ENCODE data around the gene CIB1. TPM values are rescaled to one million over a fixed set of nuclear protein-coding genes. Genes with fewer than 3 reads are reported as not detected.

CIB1 gene
- total RNA-seq, 1 donor from 2014 or later = 125 TPM

GRCh38 chr15:90219421-90220141, 14.2 kb downstream of the CIB1 start:
- intact Hi-C loops (cut with micrococcal nuclease) = loop anchor here (1.0 kb wide), 1 partner anchor 76 kb away; no protein-coding TSS in a partner anchor

GRCh38 chr15:90217671-90218394, 15.9 kb downstream of the CIB1 start:
- intact Hi-C loops (cut with micrococcal nuclease) = no loop called here

GRCh38 chr15:90214553-90215196, 19.1 kb downstream of the CIB1 start:
- intact Hi-C loops (cut with micrococcal nuclease) = no loop called here

GRCh38 chr15:90213818-90214204, 19.9 kb downstream of the CIB1 start:
- intact Hi-C loops (cut with micrococcal nuclease) = no loop called here

GRCh38 chr15:90213122-90213817, 20.5 kb downstream of the CIB1 start:
- intact Hi-C loops (cut with micrococcal nuclease) = no loop called here

GRCh38 chr15:90212221-90213098, 21.3 kb downstream of the CIB1 start:
- intact Hi-C loops (cut with micrococcal nuclease) = no loop called here

- intact Hi-C loops (cut with micrococcal nuclease) = no loop called here
These were observed 22.1 kb downstream of the CIB1 start for GRCh38 chr15:90211440-90212143.

- intact Hi-C loops (cut with micrococcal nuclease) = no loop called here
These were observed 22.7 kb downstream of the CIB1 start for GRCh38 chr15:90211009-90211408.

- intact Hi-C loops (cut with micrococcal nuclease) = no loop called here
These were observed 23.1 kb downstream of the CIB1 start for GRCh38 chr15:90210593-90210992.

- intact Hi-C loops (cut with micrococcal nuclease) = no loop called here
These were observed 24.1 kb downstream of the CIB1 start for GRCh38 chr15:90209591-90209990.

- intact Hi-C loops (cut with micrococcal nuclease) = no loop called here
These were observed 25.4 kb downstream of the CIB1 start for GRCh38 chr15:90208356-90208755.

- intact Hi-C loops (cut with micrococcal nuclease) = no loop called here
These were observed 26.5 kb downstream of the CIB1 start for GRCh38 chr15:90207252-90207651.

- intact Hi-C loops (cut with micrococcal nuclease) = no loop called here
These were observed 27.9 kb downstream of the CIB1 start for GRCh38 chr15:90205886-90206285.

GRCh38 chr15:90205050-90205848, 28.5 kb downstream of the CIB1 start:
- intact Hi-C loops (cut with micrococcal nuclease) = no loop called here

GRCh38 chr15:90203922-90204321, 29.8 kb downstream of the CIB1 start:
- intact Hi-C loops (cut with micrococcal nuclease) = loop anchor here (5.0 kb wide), 1 partner anchor 37 kb away; no protein-coding TSS in a partner anchor

GRCh38 chr15:90203473-90203872, 30.3 kb downstream of the CIB1 start:
- intact Hi-C loops (cut with micrococcal nuclease) = loop anchor here (5.0 kb wide), 1 partner anchor 36 kb away; no protein-coding TSS in a partner anchor

GRCh38 chr15:90202929-90203328, 30.8 kb downstream of the CIB1 start:
- intact Hi-C loops (cut with micrococcal nuclease) = loop anchor here (5.0 kb wide), 1 partner anchor 36 kb away; no protein-coding TSS in a partner anchor

GRCh38 chr15:90201944-90202375, 31.8 kb downstream of the CIB1 start:
- intact Hi-C loops (cut with micrococcal nuclease) = loop anchor here (1.0 to 5.0 kb wide), 3 partner anchors 17 to 35 kb away; no protein-coding TSS in a partner anchor
